ENCODE measurements around the gene PADI3.

DNA sequence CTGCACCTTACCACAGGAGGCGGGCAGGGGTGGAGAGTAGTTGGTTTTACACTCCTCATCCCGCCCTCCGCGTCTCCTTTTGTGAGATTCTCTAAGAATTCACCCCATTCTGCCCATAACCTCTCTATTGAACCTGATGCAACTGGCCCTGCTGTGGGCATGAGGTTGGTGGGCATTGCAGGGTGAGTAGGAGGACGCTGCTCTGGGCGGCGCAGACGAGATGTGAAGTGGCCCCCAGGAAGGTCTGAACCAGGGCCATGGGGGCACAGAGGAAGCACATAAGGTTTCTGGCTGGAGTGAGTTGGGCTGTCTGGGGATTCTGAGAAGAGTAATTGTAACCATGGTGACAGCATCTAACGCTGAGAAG lies 35.1 kb upstream of the PADI3 start:
- TF ChIP-seq, protein P1, sequence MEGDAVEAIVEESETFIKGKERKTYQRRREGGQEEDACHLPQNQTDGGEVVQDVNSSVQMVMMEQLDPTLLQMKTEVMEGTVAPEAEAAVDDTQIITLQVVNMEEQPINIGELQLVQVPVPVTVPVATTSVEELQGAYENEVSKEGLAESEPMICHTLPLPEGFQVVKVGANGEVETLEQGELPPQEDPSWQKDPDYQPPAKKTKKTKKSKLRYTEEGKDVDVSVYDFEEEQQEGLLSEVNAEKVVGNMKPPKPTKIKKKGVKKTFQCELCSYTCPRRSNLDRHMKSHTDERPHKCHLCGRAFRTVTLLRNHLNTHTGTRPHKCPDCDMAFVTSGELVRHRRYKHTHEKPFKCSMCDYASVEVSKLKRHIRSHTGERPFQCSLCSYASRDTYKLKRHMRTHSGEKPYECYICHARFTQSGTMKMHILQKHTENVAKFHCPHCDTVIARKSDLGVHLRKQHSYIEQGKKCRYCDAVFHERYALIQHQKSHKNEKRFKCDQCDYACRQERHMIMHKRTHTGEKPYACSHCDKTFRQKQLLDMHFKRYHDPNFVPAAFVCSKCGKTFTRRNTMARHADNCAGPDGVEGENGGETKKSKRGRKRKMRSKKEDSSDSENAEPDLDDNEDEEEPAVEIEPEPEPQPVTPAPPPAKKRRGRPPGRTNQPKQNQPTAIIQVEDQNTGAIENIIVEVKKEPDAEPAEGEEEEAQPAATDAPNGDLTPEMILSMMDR (optimal IDR thresholded peaks at IDR 0.05 in 1 of 3, IDR thresholded peaks at IDR 0.05 in 1 of 3, conservative IDR thresholded peaks at IDR 0.05 in 1 of 3; ENCODE audit: extremely low read depth in 1 of 3, insufficient read depth in 2 of 3, low read length in 3 of 3), result no peak
- TF ChIP-seq EZH2 (IDR thresholded peaks at IDR 0.05; ENCODE audit: low read length), result no peak
